Activated CD8-positive, alpha-beta memory T cell treated with anti-CD3 and anti-CD28 coated beads for 24 hours (primary cell): ENCODE data around the gene RBM33.
A peak's percentile ranks its signal among the peaks of the same experiment; 100 is the strongest.

ENCODE experiments used
- DNase-seq: peaks from one replicate; pipeline ENCODE4 v3.0.0-alpha.2; 2020

RBM33 gene

DNA sequence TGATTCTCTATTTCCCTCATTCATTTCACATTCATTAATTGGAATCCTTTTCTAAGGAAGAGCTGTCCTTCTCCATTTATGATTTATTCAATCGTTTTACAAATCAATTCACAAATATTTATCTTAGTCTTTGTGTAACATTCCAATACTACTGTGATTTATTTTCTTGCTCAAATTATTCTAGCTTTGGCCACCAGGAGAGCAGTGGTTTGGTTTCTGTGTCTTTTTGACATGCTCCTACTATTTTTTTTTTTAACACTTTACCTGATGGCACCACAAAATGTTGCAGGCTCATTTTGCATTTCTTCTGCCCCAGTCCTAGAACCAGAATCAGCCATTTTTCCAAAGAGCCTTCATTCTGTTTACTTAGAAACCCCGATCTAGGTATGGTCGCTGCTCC, 13.3 kb upstream of the RBM33 start:
- no peak for DNase-seq

DNA sequence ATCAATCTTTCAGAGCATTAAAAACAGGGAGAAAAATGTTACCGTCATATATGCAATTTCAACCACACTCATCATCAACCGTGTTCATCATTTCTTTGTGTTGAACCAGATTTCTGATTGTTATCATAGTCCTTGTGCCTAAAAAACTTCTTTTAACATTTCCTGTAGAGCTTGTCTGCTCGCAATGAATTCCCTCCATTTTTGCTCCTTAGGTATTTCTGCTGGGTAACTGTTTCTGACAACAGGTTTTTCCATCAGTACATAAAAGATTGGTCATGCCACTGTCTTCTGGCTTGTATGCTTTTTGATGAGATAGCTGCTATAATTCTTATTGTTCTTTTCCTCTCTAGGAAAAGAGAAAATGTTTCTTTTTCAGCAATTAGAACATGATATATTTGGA, 8.6 kb upstream of the RBM33 start:
- no peak for DNase-seq

DNA sequence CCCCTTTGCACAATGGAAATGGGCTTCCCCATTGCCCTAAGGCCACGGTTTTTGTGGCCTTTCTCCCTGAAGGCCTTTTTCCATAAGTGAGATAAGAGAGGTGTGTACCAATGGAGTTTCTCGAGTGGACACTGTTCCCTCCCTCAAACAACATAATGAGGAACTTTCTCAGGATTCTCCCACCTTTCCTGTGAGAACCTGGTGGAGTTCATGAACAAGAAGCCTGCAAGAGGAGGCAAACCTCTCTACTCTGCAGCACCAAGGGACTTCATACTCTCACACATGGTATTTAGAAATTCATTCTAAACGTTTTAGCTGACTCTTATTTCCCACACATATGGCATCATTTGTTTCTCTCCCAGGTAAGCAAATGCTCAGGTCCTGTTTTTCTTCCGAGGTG, 7.3 kb upstream of the RBM33 start:
- DNase-seq = no peak

DNA sequence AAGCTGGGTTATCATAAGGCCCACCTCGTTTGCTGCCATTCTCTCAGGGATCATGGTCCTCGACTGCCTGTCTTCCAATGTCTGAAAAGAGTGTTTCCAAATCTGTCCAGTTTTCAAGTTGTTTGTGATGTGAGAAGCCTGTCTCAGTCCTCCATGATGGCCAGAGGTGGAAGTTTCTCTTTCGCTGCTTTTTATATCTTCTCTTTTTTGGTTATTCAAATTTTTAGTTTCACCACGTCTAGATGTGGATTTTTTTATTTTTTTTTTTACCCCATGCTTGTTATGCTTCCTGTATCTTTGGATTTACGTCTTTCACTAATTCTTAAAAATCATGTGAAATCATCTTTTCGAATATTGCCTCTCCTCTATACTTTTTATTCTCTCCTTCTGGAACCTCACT, 6.1 kb upstream of the RBM33 start:
- no peak for DNase-seq

DNA sequence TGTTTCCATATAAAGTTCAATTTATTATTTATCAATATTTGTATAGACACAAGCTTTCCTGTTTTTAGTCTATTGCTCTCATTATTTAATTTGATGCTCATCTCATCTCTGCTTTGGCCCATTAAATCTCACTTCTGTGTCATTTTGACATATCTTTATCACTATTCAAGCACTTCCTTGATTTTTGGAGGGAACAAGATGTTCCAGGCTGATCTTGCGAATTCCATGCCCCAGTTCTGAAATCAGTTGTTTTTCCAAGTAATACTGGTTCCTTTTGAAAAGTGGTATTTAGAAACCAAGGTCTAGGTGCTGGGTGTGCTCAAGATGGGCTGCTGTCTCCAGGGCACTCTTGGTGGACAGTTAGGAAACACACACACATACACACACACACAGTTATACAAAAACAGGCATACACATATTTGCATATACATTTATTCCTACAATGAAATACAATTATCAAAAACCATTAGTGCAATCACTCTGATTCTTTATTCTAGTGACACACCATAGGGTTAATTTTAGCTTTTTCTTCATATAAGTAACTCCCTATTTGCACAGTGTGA, 4.4 kb upstream of the RBM33 start:
- no peak for DNase-seq

DNA sequence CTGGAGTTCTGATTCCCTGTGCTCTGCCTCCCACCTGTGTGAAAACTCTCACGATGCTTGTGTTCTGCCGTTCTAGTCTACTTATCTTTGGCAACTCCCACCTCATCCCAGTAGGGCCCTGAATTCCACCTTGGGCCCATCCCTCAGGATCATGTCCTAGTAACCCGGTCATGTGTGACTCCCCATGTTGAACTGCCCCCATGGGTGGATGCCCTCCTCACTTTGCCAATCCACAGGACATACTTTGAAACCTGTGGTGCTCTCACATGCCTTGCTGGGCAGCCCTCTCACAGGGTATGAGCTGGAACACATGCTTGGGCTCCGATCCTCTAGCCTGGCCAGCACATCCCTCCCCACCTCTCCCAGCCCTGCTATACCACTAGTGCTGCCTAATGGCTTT, 3.8 kb upstream of the RBM33 start:
- no peak for DNase-seq

DNA sequence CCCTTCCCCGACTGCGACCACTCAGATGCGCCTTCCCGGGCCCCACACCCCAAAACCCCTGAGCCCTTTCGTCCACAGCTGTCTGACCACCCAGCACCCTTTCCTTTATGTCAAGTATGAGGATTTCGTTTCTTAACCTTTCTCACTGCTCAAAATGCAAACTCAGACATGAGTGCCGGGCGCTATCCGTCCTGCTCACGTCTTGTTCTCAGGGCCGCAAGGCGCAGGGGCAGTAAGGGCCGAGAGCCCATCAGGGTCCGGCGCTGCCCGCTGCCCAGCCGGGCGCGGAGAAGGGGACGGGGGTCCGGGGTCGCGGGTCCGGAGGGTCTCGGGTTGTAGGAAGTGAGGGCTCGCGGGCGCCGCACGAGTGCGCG, 670 bp upstream of the RBM33 start:
- no peak for DNase-seq

DNA sequence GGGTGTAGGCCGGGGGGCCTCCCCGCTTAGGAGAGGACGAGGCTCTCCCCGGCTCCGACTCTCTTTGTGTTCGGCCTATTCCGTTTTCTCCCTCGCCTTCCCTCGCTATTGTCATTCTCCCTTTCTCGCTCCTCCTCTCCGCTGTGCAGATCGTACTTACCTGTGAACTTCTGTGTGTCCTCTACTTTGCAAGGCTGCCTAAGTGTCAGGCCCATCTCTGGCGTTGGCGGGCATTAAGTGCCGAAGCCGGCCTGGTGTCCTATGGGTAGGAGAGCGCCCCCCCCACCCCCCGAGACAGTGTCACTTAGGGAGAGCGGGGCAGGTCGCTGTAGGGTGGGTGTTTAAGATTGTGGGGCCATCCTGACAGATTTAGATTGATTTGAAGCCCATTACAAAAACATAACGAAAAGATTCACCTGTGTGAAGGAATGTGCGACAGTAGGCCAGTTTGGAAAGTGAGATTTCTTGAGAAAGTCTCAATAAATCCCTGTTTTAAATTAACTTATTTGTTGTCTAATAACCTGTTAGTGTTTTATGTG, 579 bp downstream of the RBM33 start:
- DNase-seq = peak; percentile 80

DNA sequence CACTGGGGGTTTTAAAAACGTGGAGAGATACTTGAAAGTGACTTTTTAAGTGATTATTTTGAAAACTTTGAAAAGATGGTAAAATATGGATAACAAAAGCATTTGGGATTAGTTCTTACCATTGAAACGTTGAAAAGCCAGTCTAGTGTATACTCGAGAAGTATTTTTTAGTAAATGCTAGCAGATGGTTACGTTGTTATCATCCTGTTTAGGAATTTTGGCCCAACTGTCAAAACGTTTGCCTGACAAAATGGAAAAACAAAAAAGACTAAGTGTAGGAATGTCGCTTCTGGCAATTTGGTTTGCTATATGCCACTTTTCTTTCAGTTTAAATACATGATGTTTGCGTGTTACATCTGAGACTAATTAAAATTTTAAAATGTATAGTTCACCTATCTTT, 1.2 kb downstream of the RBM33 start:
- DNase-seq = no peak

DNA sequence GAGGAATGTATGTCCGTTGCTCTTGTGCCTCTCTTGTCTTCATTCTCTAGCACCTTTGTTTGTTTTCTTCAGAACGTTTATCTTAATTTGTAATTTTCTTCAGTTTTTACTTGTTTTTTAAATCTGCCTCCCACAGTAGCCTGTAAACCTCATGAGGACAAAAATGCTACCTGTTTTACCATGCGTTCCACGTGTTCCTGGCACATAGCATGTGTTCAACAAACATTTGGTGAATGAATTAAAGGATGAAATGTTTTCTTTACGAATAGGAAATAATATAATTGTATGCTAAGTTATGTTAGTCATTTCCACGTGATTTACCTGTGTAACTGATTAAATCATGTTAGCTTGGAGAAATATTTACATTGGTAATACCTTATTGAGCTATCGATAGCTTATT, 2.2 kb downstream of the RBM33 start:
- DNase-seq = no peak

DNA sequence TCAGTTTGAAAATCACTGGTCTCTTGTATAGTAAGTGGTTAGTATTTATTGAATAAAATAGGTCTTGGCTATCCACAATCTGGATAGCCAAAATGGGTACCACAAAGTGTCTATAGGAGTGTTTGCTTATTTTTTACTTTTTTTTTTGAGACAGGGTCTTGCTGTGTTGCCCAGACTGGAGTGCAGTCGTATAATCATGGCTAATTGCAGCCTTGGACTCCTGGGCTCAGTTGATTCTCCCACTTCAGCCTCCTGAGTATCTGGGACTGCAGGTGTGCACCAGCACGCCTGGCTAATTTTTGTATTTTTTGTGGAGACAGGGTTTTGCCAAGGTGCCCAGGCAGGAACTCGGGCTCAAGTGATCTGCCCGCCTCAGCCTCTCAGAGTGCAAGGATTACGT, 2.8 kb downstream of the RBM33 start:
- no peak for DNase-seq

DNA sequence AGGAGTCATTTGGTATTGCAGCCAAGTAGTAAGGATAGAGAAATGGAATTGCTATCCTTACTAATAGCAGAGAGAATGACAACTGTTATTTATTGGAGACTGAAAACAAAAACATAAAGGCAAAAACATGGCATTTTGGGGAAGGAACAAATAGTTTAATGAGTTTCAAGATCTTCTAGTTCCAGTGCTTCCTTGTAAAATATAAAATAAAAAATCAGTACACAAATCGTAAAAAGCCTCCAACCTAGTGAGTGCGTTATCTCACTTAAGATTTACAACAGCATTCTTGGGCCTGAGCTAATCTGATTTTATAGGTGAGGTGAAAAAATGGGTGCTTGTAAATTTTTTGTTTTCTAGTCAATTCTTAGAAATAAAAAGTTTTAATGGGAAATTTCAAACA, 3.3 kb downstream of the RBM33 start:
- no peak for DNase-seq

DNA sequence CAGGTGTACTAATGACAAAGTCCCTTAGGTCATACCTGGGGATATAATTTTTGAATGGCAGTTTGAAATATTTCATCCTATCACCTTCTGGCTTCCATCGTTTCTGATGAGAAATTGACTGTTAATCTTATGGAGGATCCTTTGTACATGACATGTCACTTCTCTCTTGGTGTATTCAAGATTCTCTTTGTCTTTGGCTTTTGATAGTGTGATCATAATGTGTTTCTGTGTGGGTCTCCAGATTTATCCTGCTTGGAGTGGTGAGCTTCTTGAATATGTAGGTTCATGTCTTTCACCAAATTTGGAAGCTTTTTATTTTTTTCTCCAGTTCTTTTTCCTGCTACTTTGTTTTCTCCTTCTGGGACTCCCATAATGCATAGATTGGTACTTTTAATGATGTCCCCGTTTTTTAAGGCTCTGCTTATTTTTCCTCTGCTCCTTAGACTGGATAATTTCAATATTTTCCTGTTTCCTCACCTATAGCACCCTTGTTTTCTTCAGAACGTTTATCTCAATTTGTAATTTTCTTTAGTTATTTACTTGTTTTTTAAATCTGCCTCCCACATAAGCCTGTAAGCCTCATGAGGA, 4.4 kb downstream of the RBM33 start:
- DNase-seq = no peak

DNA sequence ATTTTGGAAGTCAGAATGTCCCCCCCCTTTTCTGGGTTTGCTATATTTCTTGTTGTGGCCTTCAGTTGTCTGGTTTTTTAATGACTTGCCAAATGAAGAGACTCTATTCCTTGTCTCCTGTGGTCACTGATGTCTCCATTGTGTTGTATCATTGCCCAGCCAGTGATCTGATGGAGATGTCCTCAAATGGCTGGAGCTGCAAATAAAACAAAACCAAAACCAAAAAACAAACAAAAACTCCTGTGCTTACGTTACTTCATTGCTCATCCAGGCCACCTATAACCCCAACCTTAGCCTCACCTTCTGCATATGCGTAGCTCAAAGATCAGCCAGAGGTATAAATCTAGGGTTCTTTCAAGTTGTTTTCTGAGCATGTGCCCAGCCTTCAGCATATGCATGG, 5.1 kb downstream of the RBM33 start:
- no peak for DNase-seq

DNA sequence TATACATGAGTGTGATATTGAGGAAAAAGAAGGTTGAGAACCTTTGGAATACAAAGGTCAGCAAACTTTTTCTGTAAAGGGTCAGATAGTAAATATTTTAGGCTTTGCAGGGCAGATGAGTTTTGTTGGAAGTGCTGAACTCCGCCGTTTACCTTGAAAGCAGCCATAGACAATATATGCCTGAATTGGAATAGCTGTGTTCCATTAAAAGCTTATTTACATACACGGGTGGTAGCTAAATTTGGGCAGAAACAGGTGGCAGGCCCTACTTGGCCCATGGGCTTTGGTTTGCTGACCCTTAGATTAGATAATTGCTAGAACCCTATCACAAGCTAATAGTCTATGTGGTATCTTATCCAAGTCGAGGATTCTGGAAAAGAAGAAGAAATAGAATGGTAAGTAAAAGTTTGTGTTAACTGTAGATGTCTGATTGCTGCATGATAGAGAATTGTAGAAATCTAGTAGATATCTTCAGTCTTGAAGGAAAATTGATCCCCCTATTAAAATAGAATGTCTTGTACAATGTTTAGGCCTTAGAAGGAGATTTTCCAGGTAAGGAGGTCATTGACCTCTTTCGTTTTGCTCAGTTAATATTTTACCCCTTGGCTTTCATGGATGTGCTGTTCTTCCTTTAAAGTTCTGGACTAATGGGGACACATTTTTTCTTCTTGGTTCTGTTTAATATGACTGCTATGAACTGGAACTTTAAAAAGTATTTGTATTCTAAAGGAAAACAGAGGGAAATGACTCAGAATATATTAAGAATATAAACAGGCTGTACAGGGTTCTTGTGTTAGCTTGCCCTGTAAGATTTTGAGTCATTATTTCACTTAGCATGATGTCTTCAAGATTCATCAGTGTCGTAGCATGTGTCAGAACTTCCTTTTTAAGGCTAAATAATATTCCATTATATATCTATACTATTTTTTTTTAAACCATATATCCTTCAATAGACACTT, 8.0 kb downstream of the RBM33 start:
- DNase-seq = no peak

DNA sequence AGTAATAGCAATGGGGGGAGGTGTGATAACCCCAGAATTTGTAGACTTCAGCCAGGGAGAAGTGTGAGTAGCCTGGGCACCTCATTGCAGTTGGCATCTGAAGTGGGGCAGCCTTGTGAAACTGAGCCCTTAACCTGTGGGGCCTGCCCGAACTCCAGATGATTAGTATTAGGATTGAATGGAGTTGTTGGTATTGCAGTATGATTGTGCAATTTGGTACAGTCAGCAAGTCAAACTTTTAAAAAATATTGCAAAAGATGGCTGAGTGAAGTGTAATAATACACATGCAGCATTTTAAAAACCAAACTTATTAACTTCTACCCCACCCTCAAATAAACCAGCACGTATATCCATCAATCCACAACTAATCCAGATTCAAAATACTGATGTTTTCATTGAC, 9.3 kb downstream of the RBM33 start:
- no peak for DNase-seq

DNA sequence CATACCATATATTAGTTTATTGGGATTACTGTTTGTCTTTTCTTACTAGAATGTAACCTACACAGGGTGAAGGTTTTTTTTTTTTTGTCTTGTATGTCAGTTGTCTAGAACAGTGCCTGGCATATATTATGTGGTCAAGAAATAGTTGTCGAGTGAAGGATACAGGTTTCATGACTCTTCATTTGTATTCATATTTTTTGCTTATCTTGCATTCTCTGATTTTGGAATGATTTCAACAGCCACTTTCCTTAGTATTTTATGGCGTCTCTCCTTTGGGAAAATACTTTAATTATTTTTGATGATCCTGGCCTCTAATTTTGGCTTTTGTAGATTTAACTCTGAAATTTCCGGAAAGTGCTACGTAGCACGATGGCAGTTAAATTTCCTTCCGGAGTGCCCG, 12.4 kb downstream of the RBM33 start:
- DNase-seq = no peak

DNA sequence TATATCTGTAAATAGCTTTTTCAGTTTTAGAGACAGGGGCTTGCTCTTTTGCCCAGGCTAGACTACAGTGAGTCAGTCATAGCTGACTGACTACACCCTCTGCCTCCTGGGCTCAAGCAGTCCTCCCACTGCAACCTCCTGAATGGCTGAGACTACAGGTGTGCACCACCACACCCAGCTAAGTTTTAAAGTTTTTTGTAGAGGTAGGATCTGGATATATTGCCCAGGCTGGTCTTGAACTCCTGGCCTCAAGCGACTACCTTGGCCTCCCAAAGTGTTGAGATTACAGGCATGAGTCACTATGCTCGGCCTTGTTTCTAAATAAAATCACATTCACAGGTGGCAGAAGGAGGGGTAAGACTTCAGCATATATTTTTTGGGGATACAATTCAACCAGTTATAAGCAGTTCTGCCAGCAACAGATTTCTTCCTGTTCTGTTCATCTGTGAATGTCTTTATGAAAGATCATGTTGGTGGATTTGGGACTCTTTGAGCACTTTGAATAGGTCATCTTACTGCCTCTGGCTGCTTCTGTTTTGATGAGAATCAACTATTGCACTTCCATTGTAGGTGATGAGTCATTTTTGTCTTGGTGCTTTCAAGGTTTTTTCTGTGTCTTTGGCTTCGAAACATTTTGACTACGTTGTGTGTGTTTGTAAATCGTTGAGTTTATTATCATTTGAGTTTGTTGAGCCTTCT, 15.7 kb downstream of the RBM33 start:
- DNase-seq = no peak

DNA sequence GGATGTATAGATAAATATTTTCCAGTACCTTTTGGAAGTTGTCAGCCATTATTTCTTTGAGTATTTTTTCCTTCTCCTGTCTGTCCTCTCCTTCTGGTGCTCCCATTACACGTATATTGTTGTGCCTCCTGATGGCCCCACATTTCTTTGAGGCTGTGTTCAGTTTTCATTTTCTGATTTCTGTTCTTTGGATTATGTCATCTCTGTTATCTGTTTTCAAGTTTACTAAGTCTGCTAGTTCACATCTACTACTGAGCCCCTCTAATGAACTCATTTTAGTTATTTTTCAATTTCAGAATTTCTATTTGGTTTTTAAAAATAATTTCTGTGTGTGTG, 16.3 kb downstream of the RBM33 start:
- DNase-seq = no peak

DNA sequence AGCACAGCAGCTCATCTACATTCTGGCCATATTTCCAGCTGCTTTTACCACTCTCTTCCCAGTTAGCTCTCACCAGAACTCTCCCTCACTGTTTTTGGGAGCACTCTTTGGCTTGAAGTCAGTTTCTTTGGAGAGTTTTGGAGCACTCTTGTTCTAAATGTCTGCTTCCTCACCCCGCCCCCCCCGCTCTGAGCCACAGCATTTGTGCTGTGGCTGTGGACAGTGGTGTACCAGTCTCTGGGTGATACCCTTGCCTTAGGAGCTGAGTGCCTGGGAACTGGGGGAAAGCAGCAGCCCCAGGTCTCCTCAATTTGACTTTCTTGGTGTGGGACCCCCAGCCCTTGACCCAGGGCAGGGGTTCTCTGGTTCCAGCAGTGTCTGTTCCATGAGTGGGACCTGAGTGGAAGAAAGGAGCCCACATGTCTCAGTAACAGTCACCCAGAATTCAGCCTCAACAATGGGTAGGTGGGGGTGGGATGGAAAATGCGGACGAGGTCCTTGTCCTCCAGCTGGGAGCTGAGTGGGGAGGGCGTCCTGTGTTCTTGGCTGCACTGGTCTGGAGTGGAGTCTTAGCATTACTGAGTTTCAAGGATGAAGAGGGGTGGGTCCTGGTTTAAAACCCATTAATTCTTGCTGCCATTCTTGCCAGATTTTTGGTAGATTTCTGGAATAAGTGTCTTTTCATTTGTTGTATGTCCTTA, 18.0 kb downstream of the RBM33 start:
- DNase-seq = no peak

DNA sequence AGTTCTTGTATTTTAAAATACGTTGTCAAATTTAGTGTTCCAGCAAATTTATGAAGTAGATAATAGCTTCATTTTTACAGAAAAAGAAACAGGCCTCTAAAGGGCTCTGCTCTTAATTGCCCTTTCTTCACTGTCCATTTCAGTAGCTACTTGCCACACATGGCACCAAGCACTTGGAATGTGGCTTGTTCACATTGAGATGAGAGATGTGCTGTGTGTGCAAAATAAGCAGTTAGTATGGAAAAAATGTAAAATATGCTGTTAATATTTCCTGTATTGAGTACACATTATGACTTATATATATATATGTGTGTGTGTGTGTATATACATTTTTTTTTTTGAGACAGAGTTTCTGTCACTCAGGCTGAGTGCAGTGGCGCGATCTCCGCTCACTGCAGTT, 19.5 kb downstream of the RBM33 start:
- DNase-seq = no peak

DNA sequence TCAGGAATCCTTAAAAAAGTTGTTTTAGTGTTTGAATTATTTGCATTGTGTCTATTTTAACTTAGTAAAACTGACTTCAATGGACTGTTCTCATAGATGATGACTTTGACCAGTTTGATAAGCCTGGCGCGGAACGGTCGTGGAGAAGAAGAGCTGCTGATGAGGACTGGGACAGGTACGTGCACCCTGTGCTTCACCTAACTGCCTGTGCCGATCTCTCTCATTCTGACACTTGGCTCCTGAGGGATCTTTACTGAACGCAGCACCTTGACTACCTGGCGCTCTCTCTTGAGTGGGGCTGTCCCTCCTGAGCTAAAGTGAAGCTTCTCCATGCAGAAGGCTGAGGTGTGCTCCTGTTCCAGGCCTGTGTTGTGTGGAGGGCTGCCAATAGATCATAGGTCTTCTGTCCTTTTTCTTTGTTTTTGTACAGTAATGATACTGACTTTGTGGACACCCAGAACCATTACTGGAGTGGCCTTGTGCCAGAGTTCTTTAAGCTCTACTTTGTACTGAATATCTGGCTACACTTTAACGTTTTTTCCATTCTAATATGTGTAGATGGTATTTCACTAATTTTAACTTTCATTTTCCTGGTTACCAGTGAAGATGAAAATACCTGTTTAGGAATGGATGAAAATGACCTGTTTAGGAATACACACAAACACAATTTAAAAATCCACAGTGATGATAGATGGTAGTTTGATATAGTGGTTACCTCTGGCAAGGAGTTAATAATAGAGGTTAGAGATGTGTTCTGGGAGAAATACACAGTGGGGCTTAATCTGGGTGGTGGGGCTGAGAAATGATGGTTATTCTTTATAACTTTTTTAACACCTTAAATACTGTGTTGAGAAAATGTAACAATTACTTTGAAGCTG, 20.9 kb downstream of the RBM33 start:
- no peak for DNase-seq
